Liver (tissue), 9 donors: ENCODE measurements around the gene LUC7L. TPM values are rescaled to one million over a fixed set of nuclear protein-coding genes. Genes with fewer than 3 reads are reported as not detected.

Experiments
- DNase-seq: peaks from one replicate; pipeline ENCODE4 v3.0.0-alpha.2; 2017; ENCODE audit warnings: low spot score
- H3K27ac ChIP-seq, 2 donors: one replicate each; pipeline ENCODE4 v1.7.0; 2013; ENCODE audit warnings: inconsistent platforms in 2 of 2, low read length in 2 of 2, control low read depth in 1 of 2, low read depth in 1 of 2, mild to moderate bottlenecking in 1 of 2
- H3K27me3 ChIP-seq, 4 donors: one replicate each; pipeline versions ENCODE4 v1.6.1 to v1.7.0; 2013; ENCODE audit warnings: low read length in 3 of 4, inconsistent platforms in 1 of 4, mild to moderate bottlenecking in 1 of 4, moderate library complexity in 1 of 4; ENCODE audit not compliant: control insufficient read depth in 4 of 4, insufficient read depth in 4 of 4
- H3K36me3 ChIP-seq, 4 donors: one replicate each; pipeline versions ENCODE4 v1.6.1 to v1.7.0; 2013; ENCODE audit warnings: low read length in 3 of 4, mild to moderate bottlenecking in 3 of 4, low read depth in 1 of 4, moderate library complexity in 1 of 4; ENCODE audit not compliant: control insufficient read depth in 4 of 4, insufficient read depth in 3 of 4
- H3K4me1 ChIP-seq, 4 donors: one replicate each; pipeline versions ENCODE4 v1.6.1 to v1.7.0; 2013; ENCODE audit warnings: low read length in 3 of 4, mild to moderate bottlenecking in 3 of 4, moderate library complexity in 1 of 4; ENCODE audit not compliant: control insufficient read depth in 4 of 4, insufficient read depth in 4 of 4
- H3K4me3 ChIP-seq, 3 donors: one replicate each; pipeline versions ENCODE4 v1.6.1 to v1.7.0; 2013; ENCODE audit warnings: low read length in 3 of 3, control low read depth in 1 of 3, low read depth in 1 of 3, mild to moderate bottlenecking in 1 of 3
- H3K9ac ChIP-seq, 2 donors: one replicate each; pipeline ENCODE4 v1.7.0; 2013; ENCODE audit warnings: low read length in 2 of 2, mild to moderate bottlenecking in 2 of 2, moderate library complexity in 2 of 2, control low read depth in 1 of 2, low read depth in 1 of 2
- H3K9me3 ChIP-seq, 4 donors: one replicate each; pipeline versions ENCODE4 v1.6.1 to v1.7.0; 2013; ENCODE audit warnings: low read length in 3 of 4; ENCODE audit not compliant: control insufficient read depth in 4 of 4
- EGR1 ChIP-seq, 2 donors: IDR thresholded peaks; 2 replicates each; pipeline ENCODE4 v1.6.1; 2016 to 2018; ENCODE audit warnings: antibody characterized with exemption in 2 of 2, low read depth in 2 of 2
- FOXA1 ChIP-seq: IDR thresholded peaks from 2 replicates; pipeline ENCODE4 v1.6.1; 2016; ENCODE audit warnings: antibody characterized with exemption
- FOXA2 ChIP-seq: IDR thresholded peaks from 2 replicates; pipeline ENCODE4 v1.6.1; 2016; ENCODE audit warnings: antibody characterized with exemption
- GABPA ChIP-seq, 2 donors: IDR thresholded peaks in 1 of 2; conservative IDR thresholded peaks in 1 of 2; 2 replicates each; pipeline ENCODE4 v1.6.1; 2016; ENCODE audit warnings: antibody characterized with exemption in 2 of 2, mild to moderate bottlenecking in 1 of 2, moderate library complexity in 1 of 2
- HNF4A ChIP-seq, 2 donors: conservative IDR thresholded peaks; 2 replicates each; pipeline ENCODE4 v1.6.1; 2016; ENCODE audit warnings: antibody characterized with exemption in 2 of 2, mild to moderate bottlenecking in 2 of 2
- HNF4G ChIP-seq: IDR thresholded peaks from 2 replicates; pipeline ENCODE4 v1.6.1; 2016; ENCODE audit warnings: antibody characterized with exemption
- JUND ChIP-seq, 2 donors: IDR thresholded peaks; 2 replicates each; pipeline ENCODE4 v1.6.1; 2016; ENCODE audit warnings: antibody characterized with exemption in 2 of 2
- NR2F2 ChIP-seq: IDR thresholded peaks from 2 replicates; pipeline ENCODE4 v1.6.1; 2016; ENCODE audit warnings: antibody characterized with exemption
- RAD21 ChIP-seq, 2 donors: IDR thresholded peaks; 2 replicates each; pipeline ENCODE4 v1.6.1; 2016; ENCODE audit warnings: antibody characterized with exemption in 2 of 2, mild to moderate bottlenecking in 2 of 2
- REST ChIP-seq: IDR thresholded peaks from 2 replicates; pipeline ENCODE4 v1.6.1; 2016; ENCODE audit warnings: antibody characterized with exemption, mild to moderate bottlenecking
- RXRA ChIP-seq, 2 donors: IDR thresholded peaks; 2 replicates each; pipeline ENCODE4 v1.6.1; 2017 to 2018; ENCODE audit warnings: antibody characterized with exemption in 2 of 2, mild to moderate bottlenecking in 1 of 2
- SP1 ChIP-seq: IDR thresholded peaks from 2 replicates; pipeline ENCODE4 v1.6.1; 2018; ENCODE audit warnings: antibody characterized with exemption, mild to moderate bottlenecking
- TAF1 ChIP-seq: conservative IDR thresholded peaks from 2 replicates; pipeline ENCODE4 v1.6.1; 2016; ENCODE audit warnings: antibody characterized with exemption, mild to moderate bottlenecking
- YY1 ChIP-seq: IDR thresholded peaks from 2 replicates; pipeline ENCODE4 v1.6.1; 2016; ENCODE audit warnings: antibody characterized with exemption, mild to moderate bottlenecking
- ZBTB33 ChIP-seq: IDR thresholded peaks from 2 replicates; pipeline ENCODE4 v1.6.1; 2016; ENCODE audit warnings: antibody characterized with exemption
- WGBS: extraction: QIAGEN DNeasy Blood & Tissue Kit; methylation state at CpG from one replicate; pipeline ENCODE4 v1.1.7; 2013; 5-methylcytosine and 5-hydroxymethylcytosine counted together
- polyA plus RNA-seq, 2 donors: library from polyadenylated mRNA; stranded (reverse) in 1 of 2; unstranded in 1 of 2; fragments of 200-250 nt in 1 of 2; fragments of >200 nt in 1 of 2; fragmentation: Nextera tagmentation in 1 of 2; extraction: Ambion mirVana in 1 of 2; gene quantifications; one replicate each; pipeline versions ENCODE4 v1.2.1 to v1.2.3, GENCODE V29; 2013 to 2015
- total RNA-seq, 2 donors: library from RNA; depleted of rRNA; stranded (reverse); fragments of >200 nt; gene quantifications; one replicate each; pipeline ENCODE4 v1.2.3, GENCODE V29; 2014
- TF ChIP-seq, protein P1 (sequence below): IDR thresholded peaks from 2 replicates; pipeline ENCODE4 v1.6.1; 2016; ENCODE audit warnings: antibody characterized with exemption
- TF ChIP-seq, protein P2 (sequence below): fragments of 150-350 bp; IDR thresholded peaks from 2 replicates; pipeline ENCODE4 v1.5.1; 2017; ENCODE audit warnings: improper control_type of control experiment, low read depth, low read length; ENCODE audit not compliant: missing input control
- TF ChIP-seq, protein P3 (sequence below): IDR thresholded peaks from 2 replicates; pipeline ENCODE4 v1.6.1; 2016; ENCODE audit warnings: antibody characterized with exemption
- donor health status: healthy.
- donor health status: healthy.
- donor health status: healthy.
- donor health status: healthy.
- donor health status: healthy.

Gene LUC7L
- total and polyA plus RNA-seq, 4 donors, result 11.5 to 34.3 (median 19.6) TPM

GRCh38 chr16:247027-247426 is 17.8 kb upstream of the LUC7L start:
- Histone ChIP-seq H3K4me1 (peaks cover 0 to under 1% (median 0%) of the 10 kb centered on the region in 4 donors), H3K27ac (no peak overlapping the region), H3K27me3 (no peaks in the 10 kb centered on the region), H3K9me3 (no peaks in the 10 kb centered on the region), H3K4me3 (no peak overlapping the region), H3K9ac (no peak overlapping the region), H3K36me3 (peaks cover 0 to 8% (median under 1%) of the 10 kb centered on the region in 4 donors)
- TF ChIP-seq SP1 (no peak), EGR1 (IDR thresholded peaks at IDR 0.05; ENCODE audit: low read depth in 2 of 2) (no peak), YY1 (no peak), FOXA2 (no peak), REST (no peak), JUND (IDR thresholded peaks at IDR 0.05) (no peak), HNF4A (conservative IDR thresholded peaks at IDR 0.05) (no peak), RXRA (IDR thresholded peaks at IDR 0.05) (no peak), RAD21 (IDR thresholded peaks at IDR 0.05) (no peak), HNF4G (no peak), ZBTB33 (no peak), GABPA (IDR thresholded peaks at IDR 0.05 in 1 of 2, conservative IDR thresholded peaks at IDR 0.05 in 1 of 2) (no peak), TAF1 (no peak), NR2F2 (no peak), FOXA1 (no peak)
- TF ChIP-seq, protein P1, sequence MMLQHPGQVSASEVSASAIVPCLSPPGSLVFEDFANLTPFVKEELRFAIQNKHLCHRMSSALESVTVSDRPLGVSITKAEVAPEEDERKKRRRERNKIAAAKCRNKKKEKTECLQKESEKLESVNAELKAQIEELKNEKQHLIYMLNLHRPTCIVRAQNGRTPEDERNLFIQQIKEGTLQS, result no peak
- TF ChIP-seq, protein P2, sequence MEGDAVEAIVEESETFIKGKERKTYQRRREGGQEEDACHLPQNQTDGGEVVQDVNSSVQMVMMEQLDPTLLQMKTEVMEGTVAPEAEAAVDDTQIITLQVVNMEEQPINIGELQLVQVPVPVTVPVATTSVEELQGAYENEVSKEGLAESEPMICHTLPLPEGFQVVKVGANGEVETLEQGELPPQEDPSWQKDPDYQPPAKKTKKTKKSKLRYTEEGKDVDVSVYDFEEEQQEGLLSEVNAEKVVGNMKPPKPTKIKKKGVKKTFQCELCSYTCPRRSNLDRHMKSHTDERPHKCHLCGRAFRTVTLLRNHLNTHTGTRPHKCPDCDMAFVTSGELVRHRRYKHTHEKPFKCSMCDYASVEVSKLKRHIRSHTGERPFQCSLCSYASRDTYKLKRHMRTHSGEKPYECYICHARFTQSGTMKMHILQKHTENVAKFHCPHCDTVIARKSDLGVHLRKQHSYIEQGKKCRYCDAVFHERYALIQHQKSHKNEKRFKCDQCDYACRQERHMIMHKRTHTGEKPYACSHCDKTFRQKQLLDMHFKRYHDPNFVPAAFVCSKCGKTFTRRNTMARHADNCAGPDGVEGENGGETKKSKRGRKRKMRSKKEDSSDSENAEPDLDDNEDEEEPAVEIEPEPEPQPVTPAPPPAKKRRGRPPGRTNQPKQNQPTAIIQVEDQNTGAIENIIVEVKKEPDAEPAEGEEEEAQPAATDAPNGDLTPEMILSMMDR, result no peak
- TF ChIP-seq, protein P3, sequence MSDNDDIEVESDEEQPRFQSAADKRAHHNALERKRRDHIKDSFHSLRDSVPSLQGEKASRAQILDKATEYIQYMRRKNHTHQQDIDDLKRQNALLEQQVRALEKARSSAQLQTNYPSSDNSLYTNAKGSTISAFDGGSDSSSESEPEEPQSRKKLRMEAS, result no peak
- DNase-seq, result no peak
- 95% methylated on average over 12 of the region's 12 CpGs for WGBS
